ENCODE measurements around the gene ZBTB33. TPM values are rescaled to one million over a fixed set of nuclear protein-coding genes. Genes with fewer than 3 reads are reported as not detected.

Gene ZBTB33
- total RNA-seq, 1 experiment from 2014 or later: 29.0 TPM

DNA sequence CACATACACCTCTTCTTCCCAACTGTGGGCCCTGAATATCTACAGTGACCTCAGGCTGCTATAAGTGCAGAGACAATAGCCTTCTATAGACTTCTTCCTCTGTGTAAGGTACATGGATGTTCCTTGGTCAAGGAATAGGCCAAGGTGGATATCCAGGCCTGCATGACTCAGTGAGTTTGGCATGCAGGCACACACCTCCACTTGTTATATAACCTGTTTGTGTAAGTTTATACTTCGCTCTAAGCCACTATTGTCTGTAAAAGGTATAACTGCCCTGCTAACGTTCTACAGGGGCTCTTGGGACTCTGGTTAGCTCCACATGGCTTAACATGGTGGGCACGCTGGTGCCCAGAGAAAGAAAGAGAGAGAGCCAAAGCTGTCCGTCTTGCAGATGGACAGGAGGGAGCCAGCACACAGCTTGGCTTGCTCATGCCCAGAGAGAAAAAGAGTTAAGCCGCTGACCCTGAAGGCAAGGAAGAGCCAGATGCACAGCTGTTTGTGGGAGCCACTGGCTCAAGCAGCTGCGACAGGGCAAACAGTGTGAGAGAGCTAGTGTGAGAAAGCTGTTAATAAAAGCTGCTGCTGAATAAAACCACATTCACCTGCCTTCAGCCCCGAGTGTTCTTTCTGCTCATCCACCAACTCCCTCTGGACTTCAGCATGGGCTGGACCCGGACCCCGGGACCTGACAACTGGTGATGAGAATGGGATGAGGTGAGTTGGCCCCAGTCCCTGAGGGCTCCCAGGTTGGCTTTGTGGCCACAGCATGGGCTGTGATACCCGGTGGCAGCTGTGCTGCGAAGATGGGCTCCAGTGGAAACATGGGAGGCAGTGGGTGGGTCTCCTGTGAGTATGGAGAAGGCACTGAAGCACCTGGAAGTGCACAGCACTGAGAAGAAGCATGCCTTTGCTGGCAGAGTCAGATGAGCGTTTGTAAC lies 44.5 kb upstream of the ZBTB33 start:
- POLR2A ChIA-PET (ENCODE audit: unreplicated experiment): no interaction called here
- intact Hi-C loops (cut with micrococcal nuclease; ENCODE audit: unreplicated experiment): no loop called here
- H2AFZ ChIP-seq: no peak overlapping the region
- BruUV-seq (replicated peaks): no TSS peak
- no peaks in the 10 kb centered on the region for H3F3A ChIP-seq (ENCODE audit: insufficient read depth, low read depth)
- no peaks in the 10 kb centered on the region for H3K36me3 ChIP-seq (ENCODE audit: low read depth)
- no peaks in the 10 kb centered on the region for H4K20me1 ChIP-seq (ENCODE audit: insufficient read depth)
- H3K27me3 ChIP-seq (ENCODE audit: insufficient read depth, low read depth): no peaks in the 10 kb centered on the region
- H3K27ac ChIP-seq: no peak overlapping the region
- H3K79me2 ChIP-seq (ENCODE audit: low read depth): no peaks in the 10 kb centered on the region
- DNase-seq: peak; percentile 29 to 37
- no peaks in the 10 kb centered on the region for H3K9me2 ChIP-seq (ENCODE audit: insufficient read depth)
- H3K4me2 ChIP-seq: peak overlapping the region; percentile 6; the same call in 1 of the 2 replicates
- no peak for TF ChIP-seq EZH2 (IDR thresholded peaks at IDR 0.05; ENCODE audit: low read depth)
- TF ChIP-seq, protein P1, sequence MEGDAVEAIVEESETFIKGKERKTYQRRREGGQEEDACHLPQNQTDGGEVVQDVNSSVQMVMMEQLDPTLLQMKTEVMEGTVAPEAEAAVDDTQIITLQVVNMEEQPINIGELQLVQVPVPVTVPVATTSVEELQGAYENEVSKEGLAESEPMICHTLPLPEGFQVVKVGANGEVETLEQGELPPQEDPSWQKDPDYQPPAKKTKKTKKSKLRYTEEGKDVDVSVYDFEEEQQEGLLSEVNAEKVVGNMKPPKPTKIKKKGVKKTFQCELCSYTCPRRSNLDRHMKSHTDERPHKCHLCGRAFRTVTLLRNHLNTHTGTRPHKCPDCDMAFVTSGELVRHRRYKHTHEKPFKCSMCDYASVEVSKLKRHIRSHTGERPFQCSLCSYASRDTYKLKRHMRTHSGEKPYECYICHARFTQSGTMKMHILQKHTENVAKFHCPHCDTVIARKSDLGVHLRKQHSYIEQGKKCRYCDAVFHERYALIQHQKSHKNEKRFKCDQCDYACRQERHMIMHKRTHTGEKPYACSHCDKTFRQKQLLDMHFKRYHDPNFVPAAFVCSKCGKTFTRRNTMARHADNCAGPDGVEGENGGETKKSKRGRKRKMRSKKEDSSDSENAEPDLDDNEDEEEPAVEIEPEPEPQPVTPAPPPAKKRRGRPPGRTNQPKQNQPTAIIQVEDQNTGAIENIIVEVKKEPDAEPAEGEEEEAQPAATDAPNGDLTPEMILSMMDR (conservative IDR thresholded peaks at IDR 0.05): no peak
- H3K9me3 ChIP-seq (ENCODE audit: insufficient read depth, low read depth): no peaks in the 10 kb centered on the region
- CTCF ChIA-PET: no interaction called here
- H3K4me3 ChIP-seq: no peak overlapping the region
- H3K4me1 ChIP-seq (replicated peaks; ENCODE audit: insufficient read depth): peaks cover 8% of the 10 kb centered on the region; the same call in 1 of the 2 replicates

DNA sequence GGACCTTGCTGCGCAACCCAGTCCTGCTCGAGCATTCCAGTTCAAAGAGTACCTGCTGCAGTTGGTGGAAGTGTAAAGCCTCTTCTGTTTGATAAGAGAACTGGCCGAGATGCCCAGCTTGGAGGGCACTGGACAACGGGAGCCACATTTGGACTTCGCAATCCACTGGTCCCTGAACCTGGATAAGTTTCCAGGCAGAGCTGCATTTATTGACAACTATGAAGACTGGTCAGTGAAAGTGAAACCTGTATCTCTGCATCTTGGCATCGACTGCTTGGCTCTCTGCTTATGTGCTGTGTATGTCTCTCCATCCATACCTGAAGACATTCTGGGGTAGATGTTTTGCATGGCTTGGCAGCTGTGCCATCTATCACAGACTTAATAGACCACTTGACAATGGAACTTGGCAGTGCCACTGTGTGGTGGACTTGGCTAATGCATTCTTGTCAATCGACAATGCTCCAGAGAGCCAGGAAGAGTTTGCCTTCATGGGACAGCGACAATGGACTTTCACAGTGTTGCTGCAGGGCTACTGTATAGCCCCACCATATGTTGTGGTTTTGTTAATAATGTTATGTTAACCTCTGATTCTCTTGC lies 43.5 kb upstream of the ZBTB33 start:
- peaks cover 8% of the 10 kb centered on the region; the same call in 1 of the 2 replicates for H3K4me1 ChIP-seq (replicated peaks; ENCODE audit: insufficient read depth)
- intact Hi-C loops (cut with micrococcal nuclease; ENCODE audit: unreplicated experiment): no loop called here
- no peak for DNase-seq
- H3K27me3 ChIP-seq (ENCODE audit: insufficient read depth, low read depth): no peaks in the 10 kb centered on the region
- BruUV-seq (replicated peaks): no TSS peak
- H3K9me2 ChIP-seq (ENCODE audit: insufficient read depth): no peaks in the 10 kb centered on the region
- H3F3A ChIP-seq (ENCODE audit: insufficient read depth, low read depth): no peaks in the 10 kb centered on the region
- H4K20me1 ChIP-seq (ENCODE audit: insufficient read depth): no peaks in the 10 kb centered on the region
- H2AFZ ChIP-seq: no peak overlapping the region
- CTCF ChIA-PET: no interaction called here
- H3K27ac ChIP-seq: no peak overlapping the region
- H3K79me2 ChIP-seq (ENCODE audit: low read depth): no peaks in the 10 kb centered on the region
- no peak overlapping the region for H3K4me2 ChIP-seq
- no peak for TF ChIP-seq EZH2 (IDR thresholded peaks at IDR 0.05; ENCODE audit: low read depth)
- TF ChIP-seq, protein P1 (conservative IDR thresholded peaks at IDR 0.05): no peak
- H3K4me3 ChIP-seq: no peak overlapping the region
- no peaks in the 10 kb centered on the region for H3K36me3 ChIP-seq (ENCODE audit: low read depth)
- no peaks in the 10 kb centered on the region for H3K9me3 ChIP-seq (ENCODE audit: insufficient read depth, low read depth)
- POLR2A ChIA-PET (ENCODE audit: unreplicated experiment): no interaction called here

DNA sequence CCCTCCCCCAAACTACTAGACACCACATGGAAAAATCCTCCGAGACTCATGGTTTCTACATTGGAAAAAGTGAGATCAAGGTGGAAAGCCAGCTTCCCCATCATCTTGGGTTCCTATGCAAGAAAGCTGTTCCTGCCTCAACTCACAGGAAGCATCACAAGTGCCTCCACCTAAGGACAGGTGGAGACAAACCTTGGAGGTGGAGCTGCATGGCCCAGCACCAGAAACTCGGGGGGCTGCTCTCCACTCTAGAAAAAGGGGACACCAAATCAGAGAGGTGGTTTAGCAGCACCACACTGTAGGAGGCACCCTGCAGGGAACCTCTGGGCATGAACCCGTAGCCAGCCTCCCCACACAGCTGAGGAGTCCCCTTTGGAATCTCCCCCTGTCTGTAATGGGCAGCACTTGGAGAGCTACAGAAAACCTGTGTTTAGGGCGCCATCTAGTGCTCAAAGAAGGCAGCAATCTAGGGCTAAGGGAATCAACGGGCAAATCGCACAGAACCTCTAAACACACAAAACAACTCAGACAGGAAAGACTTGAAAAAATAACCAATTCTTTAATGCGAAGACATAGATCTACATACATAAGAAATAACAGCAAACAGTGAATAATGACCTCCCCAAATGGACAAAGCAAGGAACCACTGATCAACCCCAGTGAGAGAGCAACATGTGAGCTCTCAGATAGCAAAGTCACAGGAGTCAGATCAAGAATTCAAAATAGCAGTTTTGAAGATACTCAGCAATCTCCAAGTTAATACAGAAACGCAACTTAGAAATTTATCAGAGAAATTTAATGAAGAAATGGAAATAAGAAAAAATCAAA lies 37.0 kb upstream of the ZBTB33 start:
- H4K20me1 ChIP-seq (ENCODE audit: insufficient read depth): no peaks in the 10 kb centered on the region; the same call in 1 of the 2 replicates
- peak; percentile 38 to 63 for DNase-seq
- H3K79me2 ChIP-seq (ENCODE audit: low read depth): no peaks in the 10 kb centered on the region
- H3K9me2 ChIP-seq (ENCODE audit: insufficient read depth): 0 out of 2 replicates have a peak, but pooled peaks cover 3% of the 10 kb centered on the region
- no peaks in the 10 kb centered on the region for H3K9me3 ChIP-seq (ENCODE audit: insufficient read depth, low read depth)
- no peaks in the 10 kb centered on the region for H3K27me3 ChIP-seq (ENCODE audit: insufficient read depth, low read depth)
- no peaks in the 10 kb centered on the region for H3F3A ChIP-seq (ENCODE audit: insufficient read depth, low read depth)
- no peak overlapping the region for H3K27ac ChIP-seq
- no TSS peak for BruUV-seq (replicated peaks)
- H3K4me1 ChIP-seq (replicated peaks; ENCODE audit: insufficient read depth): no peaks in the 10 kb centered on the region
- no peak overlapping the region for H2AFZ ChIP-seq
- H3K4me3 ChIP-seq: no peak overlapping the region
- H3K36me3 ChIP-seq (ENCODE audit: low read depth): no peaks in the 10 kb centered on the region
- ChIA-PET POLR2A (ENCODE audit: unreplicated experiment) (no interaction called here), CTCF (interaction anchor here (1.0 kb wide), 1 partner anchor 232 kb away, joined by 3 read pairs; no protein-coding TSS in a partner anchor)
- H3K4me2 ChIP-seq: no peak overlapping the region
- intact Hi-C loops (cut with micrococcal nuclease; ENCODE audit: unreplicated experiment): loop anchor here (10.0 kb wide), 3 partner anchors 119 to 699 kb away; no protein-coding TSS in a partner anchor
- TF ChIP-seq, protein P1 (conservative IDR thresholded peaks at IDR 0.05): peak; percentile 89
- TF ChIP-seq EZH2 (IDR thresholded peaks at IDR 0.05; ENCODE audit: low read depth): no peak
